ENCODE measurements around the gene C2orf69. TPM values are rescaled to one million over a fixed set of nuclear protein-coding genes. Genes with fewer than 3 reads are reported as not detected.

The C2orf69 gene
- total RNA-seq, 1 donor from 2014 or later = 10.1 TPM

DNA sequence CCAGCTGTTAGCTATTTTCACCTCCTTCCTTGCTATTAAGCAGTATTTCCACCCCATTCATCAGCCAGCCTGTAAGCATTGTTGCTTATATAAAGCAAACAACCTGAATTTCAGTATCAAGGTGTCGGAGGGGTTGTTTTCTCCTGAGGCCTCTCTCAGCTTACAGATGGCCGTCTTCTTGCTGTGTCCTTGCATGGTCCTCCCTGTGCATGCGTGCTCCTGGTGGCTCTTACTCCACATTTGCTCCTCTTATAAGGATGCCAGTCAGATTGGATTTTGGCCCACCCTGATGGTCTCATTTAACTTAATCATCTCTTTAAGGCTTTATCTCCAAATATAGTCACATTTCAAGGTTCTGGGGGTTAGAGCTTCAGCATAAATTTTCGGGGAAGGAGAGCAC lies 46.9 kb downstream of the C2orf69 start:
- intact Hi-C loops (cut with DNase I) = no loop called here
- Histone ChIP-seq H3K9me3 (no peaks in the 10 kb centered on the region), H3K27me3 (no peaks in the 10 kb centered on the region), H3K36me3 (peaks cover 0 to 35% of the 10 kb centered on the region in 2 donors), H3K4me3 (no peak overlapping the region), H3K4me1 (peaks cover 41% of the 10 kb centered on the region), H3K27ac (no peak overlapping the region)
- TF ChIP-seq POLR2AphosphoS5 (IDR thresholded peaks at IDR 0.05; ENCODE audit: insufficient read depth in 1 of 2, low read depth in 1 of 2) (no peak), POLR2A (IDR thresholded peaks at IDR 0.05) (no peak)
- TF ChIP-seq, protein P1, sequence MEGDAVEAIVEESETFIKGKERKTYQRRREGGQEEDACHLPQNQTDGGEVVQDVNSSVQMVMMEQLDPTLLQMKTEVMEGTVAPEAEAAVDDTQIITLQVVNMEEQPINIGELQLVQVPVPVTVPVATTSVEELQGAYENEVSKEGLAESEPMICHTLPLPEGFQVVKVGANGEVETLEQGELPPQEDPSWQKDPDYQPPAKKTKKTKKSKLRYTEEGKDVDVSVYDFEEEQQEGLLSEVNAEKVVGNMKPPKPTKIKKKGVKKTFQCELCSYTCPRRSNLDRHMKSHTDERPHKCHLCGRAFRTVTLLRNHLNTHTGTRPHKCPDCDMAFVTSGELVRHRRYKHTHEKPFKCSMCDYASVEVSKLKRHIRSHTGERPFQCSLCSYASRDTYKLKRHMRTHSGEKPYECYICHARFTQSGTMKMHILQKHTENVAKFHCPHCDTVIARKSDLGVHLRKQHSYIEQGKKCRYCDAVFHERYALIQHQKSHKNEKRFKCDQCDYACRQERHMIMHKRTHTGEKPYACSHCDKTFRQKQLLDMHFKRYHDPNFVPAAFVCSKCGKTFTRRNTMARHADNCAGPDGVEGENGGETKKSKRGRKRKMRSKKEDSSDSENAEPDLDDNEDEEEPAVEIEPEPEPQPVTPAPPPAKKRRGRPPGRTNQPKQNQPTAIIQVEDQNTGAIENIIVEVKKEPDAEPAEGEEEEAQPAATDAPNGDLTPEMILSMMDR (IDR thresholded peaks at IDR 0.05) = no peak
- no peak for DNase-seq (ENCODE audit: extremely low spot score in 2 of 2)

DNA sequence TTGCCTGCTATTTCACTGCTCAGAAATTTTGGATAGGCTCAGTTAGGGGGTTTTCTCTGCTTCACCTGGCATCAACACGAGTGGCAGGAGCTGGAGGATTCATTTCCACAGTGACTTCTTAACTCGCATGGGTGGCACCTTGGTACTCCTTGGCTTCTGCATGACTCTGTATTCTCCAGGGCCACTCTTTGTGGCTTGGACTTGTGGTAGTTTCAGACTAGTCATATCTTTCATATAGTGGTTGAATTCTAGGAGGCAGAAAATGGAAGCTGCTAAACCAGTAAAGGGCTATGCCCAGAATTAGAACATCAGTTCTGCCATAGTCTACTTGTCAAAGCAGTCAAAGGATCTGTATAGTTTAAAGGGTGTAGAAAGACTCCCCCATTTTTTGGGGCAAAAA lies 51.1 kb downstream of the C2orf69 start:
- no peak for DNase-seq (ENCODE audit: extremely low spot score in 2 of 2)
- no peaks in the 10 kb centered on the region for H3K27me3 ChIP-seq
- intact Hi-C loops (cut with DNase I) = no loop called here
- no peaks in the 10 kb centered on the region for H3K9me3 ChIP-seq
- H3K36me3 ChIP-seq = peaks cover 0 to 52% of the 10 kb centered on the region in 2 donors
- TF ChIP-seq POLR2AphosphoS5 (IDR thresholded peaks at IDR 0.05; ENCODE audit: insufficient read depth in 1 of 2, low read depth in 1 of 2) (no peak), POLR2A (IDR thresholded peaks at IDR 0.05) (no peak)
- TF ChIP-seq, protein P1 (IDR thresholded peaks at IDR 0.05) = no peak
- peaks cover 13% of the 10 kb centered on the region for H3K4me1 ChIP-seq
- no peak overlapping the region for H3K4me3 ChIP-seq
- H3K27ac ChIP-seq = no peak overlapping the region

DNA sequence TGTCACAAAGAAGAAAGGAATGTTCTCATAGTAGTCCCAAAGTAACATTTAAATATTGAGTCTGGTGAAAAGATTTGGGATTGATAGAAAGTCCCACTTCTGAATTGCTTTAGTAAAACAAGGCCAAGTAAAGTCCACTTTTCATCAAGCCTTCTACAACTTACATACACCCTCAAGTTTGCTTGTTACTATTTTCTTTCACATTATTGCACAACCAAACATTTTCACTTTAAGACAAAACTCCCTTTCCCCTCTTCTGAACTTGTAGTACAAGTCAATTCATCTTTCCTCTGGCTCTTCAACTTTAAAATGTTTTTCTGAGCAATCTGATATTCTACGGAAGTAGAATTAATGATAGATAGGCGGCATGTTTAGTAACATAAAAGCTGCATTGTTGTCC lies 55.3 kb downstream of the C2orf69 start:
- intact Hi-C loops (cut with DNase I) = no loop called here
- H3K27ac ChIP-seq = no peak overlapping the region
- H3K4me1 ChIP-seq = no peaks in the 10 kb centered on the region
- no peaks in the 10 kb centered on the region for H3K9me3 ChIP-seq
- H3K36me3 ChIP-seq = peaks cover 0 to 31% of the 10 kb centered on the region in 2 donors
- TF ChIP-seq POLR2AphosphoS5 (IDR thresholded peaks at IDR 0.05; ENCODE audit: insufficient read depth in 1 of 2, low read depth in 1 of 2) (no peak), POLR2A (IDR thresholded peaks at IDR 0.05) (no peak)
- TF ChIP-seq, protein P1 (IDR thresholded peaks at IDR 0.05) = no peak
- DNase-seq (ENCODE audit: extremely low spot score in 2 of 2) = no peak
- H3K27me3 ChIP-seq = no peaks in the 10 kb centered on the region
- no peak overlapping the region for H3K4me3 ChIP-seq

DNA sequence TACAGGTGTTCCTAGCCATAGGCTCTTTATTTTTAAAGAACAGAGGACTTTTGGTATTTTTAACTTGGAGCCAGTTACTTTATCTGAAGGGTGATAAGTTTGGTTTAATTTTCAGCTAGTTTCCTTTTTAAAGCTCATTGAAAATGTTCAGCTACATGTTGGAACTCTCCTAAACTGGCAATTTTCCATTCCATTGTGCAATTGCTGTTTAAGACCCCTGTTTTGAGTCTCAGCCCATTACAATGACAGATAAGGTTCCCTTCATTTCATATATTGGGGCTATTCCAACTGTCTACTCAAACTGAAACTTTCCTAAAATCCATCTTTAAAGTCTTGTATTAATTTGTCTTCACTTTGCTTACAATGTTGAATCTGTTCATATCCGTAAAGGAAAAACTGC lies 55.9 kb downstream of the C2orf69 start:
- H3K27me3 ChIP-seq = no peaks in the 10 kb centered on the region
- no peaks in the 10 kb centered on the region for H3K9me3 ChIP-seq
- H3K36me3 ChIP-seq = peaks cover 0 to 25% of the 10 kb centered on the region in 2 donors
- DNase-seq (ENCODE audit: extremely low spot score in 2 of 2) = no peak
- no peak overlapping the region for H3K4me3 ChIP-seq
- H3K27ac ChIP-seq = no peak overlapping the region
- intact Hi-C loops (cut with DNase I) = no loop called here
- no peak for TF ChIP-seq POLR2A (IDR thresholded peaks at IDR 0.05)
- TF ChIP-seq POLR2AphosphoS5 (IDR thresholded peaks at IDR 0.05; ENCODE audit: insufficient read depth in 1 of 2, low read depth in 1 of 2) = no peak
- TF ChIP-seq, protein P1 (IDR thresholded peaks at IDR 0.05) = no peak
- no peaks in the 10 kb centered on the region for H3K4me1 ChIP-seq

DNA sequence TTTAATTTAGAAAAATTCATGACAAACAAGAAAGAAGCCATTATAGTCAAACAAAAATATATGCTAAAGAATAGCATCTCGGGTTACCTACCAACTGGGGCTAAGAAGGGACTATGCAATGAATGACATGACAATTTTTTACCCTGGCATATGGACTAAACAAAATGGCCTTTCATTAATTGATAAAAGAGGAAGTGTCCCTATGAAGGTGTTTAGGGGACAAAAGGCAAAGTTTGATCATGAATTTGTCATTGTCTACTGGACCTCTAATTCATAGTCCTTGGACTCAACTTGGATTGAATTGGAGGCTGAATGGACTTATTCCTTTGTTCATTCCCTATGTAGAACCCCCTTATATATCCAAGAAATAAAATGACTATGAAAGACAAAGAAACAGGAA lies 57.0 kb downstream of the C2orf69 start:
- TF ChIP-seq POLR2A (IDR thresholded peaks at IDR 0.05) (no peak), POLR2AphosphoS5 (IDR thresholded peaks at IDR 0.05; ENCODE audit: insufficient read depth in 1 of 2, low read depth in 1 of 2) (no peak)
- TF ChIP-seq, protein P1 (IDR thresholded peaks at IDR 0.05) = no peak
- H3K4me1 ChIP-seq = no peaks in the 10 kb centered on the region
- H3K27me3 ChIP-seq = no peaks in the 10 kb centered on the region
- no peak overlapping the region for H3K27ac ChIP-seq
- intact Hi-C loops (cut with DNase I) = no loop called here
- no peaks in the 10 kb centered on the region for H3K9me3 ChIP-seq
- H3K36me3 ChIP-seq = peaks cover 0 to 17% of the 10 kb centered on the region in 2 donors
- H3K4me3 ChIP-seq = no peak overlapping the region
- no peak for DNase-seq (ENCODE audit: extremely low spot score in 2 of 2)
